ENCODE data around the gene SCO2.

SCO2 gene

GRCh38 chr22:50500452-50500851, 24.9 kb downstream of the SCO2 start:
- H3K27ac ChIP-seq (ENCODE audit: low read depth, low read length), result no peak overlapping the region
- H3K27me3 ChIP-seq (ENCODE audit: control insufficient read depth in 1 of 2, insufficient read depth in 2 of 2, low read length in 2 of 2), result no peaks in the 10 kb centered on the region
- H3K4me3 ChIP-seq (ENCODE audit: low read depth in 1 of 2, low read length in 2 of 2), result no peak overlapping the region
- H3K9me3 ChIP-seq (ENCODE audit: control insufficient read depth in 1 of 2, low read length in 2 of 2), result no peaks in the 10 kb centered on the region
- H3K9ac ChIP-seq (ENCODE audit: low read depth in 1 of 2, low read length in 2 of 2), result no peak overlapping the region
- peaks cover 11 to 15% of the 10 kb centered on the region in 2 donors for H3K4me1 ChIP-seq (ENCODE audit: control insufficient read depth in 1 of 2, insufficient read depth in 2 of 2, low read length in 2 of 2)
- peaks cover 6 to 15% of the 10 kb centered on the region in 2 donors for H3K36me3 ChIP-seq (ENCODE audit: control insufficient read depth in 1 of 2, insufficient read depth in 2 of 2, low read length in 2 of 2)

GRCh38 chr22:50498322-50498890, 27.0 kb downstream of the SCO2 start:
- no peak overlapping the region for H3K9ac ChIP-seq (ENCODE audit: low read depth in 1 of 2, low read length in 2 of 2)
- peaks cover 11 to 15% of the 10 kb centered on the region in 2 donors for H3K4me1 ChIP-seq (ENCODE audit: control insufficient read depth in 1 of 2, insufficient read depth in 2 of 2, low read length in 2 of 2)
- H3K4me3 ChIP-seq (ENCODE audit: low read depth in 1 of 2, low read length in 2 of 2), result no peak overlapping the region
- H3K27ac ChIP-seq (ENCODE audit: low read depth, low read length), result no peak overlapping the region
- H3K27me3 ChIP-seq (ENCODE audit: control insufficient read depth in 1 of 2, insufficient read depth in 2 of 2, low read length in 2 of 2), result no peaks in the 10 kb centered on the region
- peaks cover 6 to 8% of the 10 kb centered on the region in 2 donors for H3K36me3 ChIP-seq (ENCODE audit: control insufficient read depth in 1 of 2, insufficient read depth in 2 of 2, low read length in 2 of 2)
- no peaks in the 10 kb centered on the region for H3K9me3 ChIP-seq (ENCODE audit: control insufficient read depth in 1 of 2, low read length in 2 of 2)

- Histone ChIP-seq H3K9me3 (ENCODE audit: control insufficient read depth in 1 of 2, low read length in 2 of 2) (no peaks in the 10 kb centered on the region), H3K4me1 (ENCODE audit: control insufficient read depth in 1 of 2, insufficient read depth in 2 of 2, low read length in 2 of 2) (peaks cover 11 to 15% of the 10 kb centered on the region in 2 donors), H3K9ac (ENCODE audit: low read depth in 1 of 2, low read length in 2 of 2) (no peak overlapping the region), H3K4me3 (ENCODE audit: low read depth in 1 of 2, low read length in 2 of 2) (no peak overlapping the region), H3K36me3 (ENCODE audit: control insufficient read depth in 1 of 2, insufficient read depth in 2 of 2, low read length in 2 of 2) (no peaks in the 10 kb centered on the region), H3K27me3 (ENCODE audit: control insufficient read depth in 1 of 2, insufficient read depth in 2 of 2, low read length in 2 of 2) (no peaks in the 10 kb centered on the region), H3K27ac (ENCODE audit: low read depth, low read length) (no peak overlapping the region)
These were observed 28.3 kb downstream of the SCO2 start for GRCh38 chr22:50497093-50497492.

DNA sequence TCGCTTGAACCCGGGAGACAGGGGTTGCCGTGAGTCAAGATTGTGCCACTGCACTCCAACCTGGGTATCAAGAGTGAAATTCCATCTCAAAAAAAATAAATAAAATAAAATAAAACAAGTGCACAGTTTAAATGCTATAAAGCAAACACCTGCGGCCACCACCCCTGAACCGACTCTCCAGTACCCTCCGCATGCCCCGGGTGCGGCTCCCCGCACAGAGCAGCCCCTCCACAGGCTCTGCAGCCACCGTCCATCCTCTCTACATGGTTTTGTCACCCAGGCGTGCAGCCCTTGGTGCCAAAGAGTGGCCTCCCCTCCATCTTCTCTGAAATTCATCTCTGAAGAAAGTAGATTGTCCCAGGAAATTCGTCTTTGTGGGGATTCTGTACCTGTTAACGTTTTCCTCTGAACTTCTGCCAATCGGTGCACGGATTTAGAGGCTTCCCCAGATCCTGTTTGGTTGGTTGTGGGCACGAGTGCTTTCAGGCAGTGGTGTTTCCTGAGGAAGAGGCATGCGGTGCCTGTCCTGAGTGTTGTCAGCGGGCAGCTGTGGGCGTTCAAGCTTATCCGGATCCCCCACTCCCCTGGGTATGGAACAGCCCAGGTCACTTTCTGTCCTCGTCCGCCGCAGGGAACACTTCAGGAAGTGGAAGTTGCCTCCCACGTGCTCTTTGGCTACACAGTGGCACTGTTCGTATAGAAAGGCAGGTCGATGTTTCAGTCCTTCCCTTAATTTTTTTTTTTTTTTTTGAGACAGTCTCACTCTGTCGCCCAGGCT, 34.7 kb downstream of the SCO2 start:
- Histone ChIP-seq H3K9me3 (ENCODE audit: control insufficient read depth in 1 of 2, low read length in 2 of 2) (no peaks in the 10 kb centered on the region), H3K4me3 (ENCODE audit: low read depth in 1 of 2, low read length in 2 of 2) (no peak overlapping the region), H3K9ac (ENCODE audit: low read depth in 1 of 2, low read length in 2 of 2) (no peak overlapping the region), H3K27me3 (ENCODE audit: control insufficient read depth in 1 of 2, insufficient read depth in 2 of 2, low read length in 2 of 2) (no peaks in the 10 kb centered on the region), H3K36me3 (ENCODE audit: control insufficient read depth in 1 of 2, insufficient read depth in 2 of 2, low read length in 2 of 2) (no peaks in the 10 kb centered on the region), H3K4me1 (ENCODE audit: control insufficient read depth in 1 of 2, insufficient read depth in 2 of 2, low read length in 2 of 2) (peaks cover 3 to 4% of the 10 kb centered on the region in 2 donors), H3K27ac (ENCODE audit: low read depth, low read length) (no peak overlapping the region)

DNA sequence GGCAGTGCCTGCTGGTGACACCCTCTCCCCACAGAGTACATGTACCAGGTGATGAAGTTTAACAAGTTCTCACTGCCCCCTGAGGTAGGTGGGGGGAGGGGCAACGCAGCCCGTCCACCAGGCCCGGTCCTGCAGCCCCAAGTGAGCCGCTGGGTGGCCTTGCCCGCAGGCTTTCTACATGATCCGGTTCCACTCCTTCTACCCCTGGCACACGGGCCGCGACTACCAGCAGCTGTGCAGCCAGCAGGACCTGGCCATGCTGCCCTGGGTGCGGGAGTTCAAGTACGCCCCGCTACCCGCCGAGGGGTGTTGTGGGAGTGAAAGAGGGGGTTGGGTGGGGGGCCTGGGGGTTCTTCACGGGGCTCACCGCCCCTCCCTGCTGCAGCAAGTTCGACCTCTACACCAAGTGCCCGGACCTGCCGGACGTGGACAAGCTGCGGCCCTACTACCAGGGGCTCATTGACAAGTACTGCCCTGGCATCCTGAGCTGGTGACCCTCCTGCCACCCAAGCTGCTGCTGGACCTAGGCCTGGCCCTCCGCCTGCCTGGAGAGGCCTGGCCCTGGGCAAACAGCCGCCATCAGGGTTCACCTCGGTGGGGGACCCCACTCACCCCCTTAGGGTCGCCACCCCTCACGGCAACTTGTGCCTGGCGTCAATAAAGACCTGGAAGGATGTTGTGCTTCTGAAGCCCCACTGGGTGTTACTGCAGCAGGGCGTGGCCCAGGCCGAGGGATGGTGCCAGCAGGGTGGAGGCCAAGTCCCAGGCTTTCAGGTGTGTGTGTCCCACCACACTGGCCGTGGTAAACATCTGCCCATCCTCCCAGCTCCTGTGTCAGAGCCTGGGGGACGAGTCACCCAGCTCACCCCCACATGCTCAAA, 35.8 kb downstream of the SCO2 start:
- no peaks in the 10 kb centered on the region for H3K9me3 ChIP-seq (ENCODE audit: control insufficient read depth in 1 of 2, low read length in 2 of 2)
- no peak overlapping the region for H3K9ac ChIP-seq (ENCODE audit: low read depth in 1 of 2, low read length in 2 of 2)
- no peak overlapping the region for H3K27ac ChIP-seq (ENCODE audit: low read depth, low read length)
- H3K4me1 ChIP-seq (ENCODE audit: control insufficient read depth in 1 of 2, insufficient read depth in 2 of 2, low read length in 2 of 2), result peaks cover 11 to 13% of the 10 kb centered on the region in 2 donors
- no peak overlapping the region for H3K4me3 ChIP-seq (ENCODE audit: low read depth in 1 of 2, low read length in 2 of 2)
- no peaks in the 10 kb centered on the region for H3K36me3 ChIP-seq (ENCODE audit: control insufficient read depth in 1 of 2, insufficient read depth in 2 of 2, low read length in 2 of 2)
- no peaks in the 10 kb centered on the region for H3K27me3 ChIP-seq (ENCODE audit: control insufficient read depth in 1 of 2, insufficient read depth in 2 of 2, low read length in 2 of 2)

DNA sequence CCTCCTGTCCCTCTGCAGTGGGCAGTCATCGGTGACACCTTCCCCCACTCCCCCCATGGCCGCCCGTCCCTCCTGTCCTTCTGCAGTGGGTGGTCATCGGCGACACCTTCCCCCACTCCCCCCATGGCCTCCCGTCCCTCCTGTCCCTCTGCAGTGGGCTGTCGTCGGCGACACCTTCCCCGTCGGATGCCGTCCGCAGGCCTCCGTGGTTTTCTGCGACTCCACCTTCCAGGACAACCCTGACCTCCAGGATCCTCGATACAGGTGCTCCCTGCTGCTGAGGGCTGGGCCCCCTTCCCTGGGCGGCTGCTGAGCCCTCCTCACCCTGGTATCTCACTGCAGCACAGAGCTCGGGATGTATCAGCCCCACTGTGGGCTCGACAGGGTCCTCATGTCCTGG, 36.5 kb downstream of the SCO2 start:
- no peak overlapping the region for H3K4me3 ChIP-seq (ENCODE audit: low read depth in 1 of 2, low read length in 2 of 2)
- H3K4me1 ChIP-seq (ENCODE audit: control insufficient read depth in 1 of 2, insufficient read depth in 2 of 2, low read length in 2 of 2), result peaks cover 18 to 20% of the 10 kb centered on the region in 2 donors
- no peaks in the 10 kb centered on the region for H3K27me3 ChIP-seq (ENCODE audit: control insufficient read depth in 1 of 2, insufficient read depth in 2 of 2, low read length in 2 of 2)

GRCh38 chr22:50488006-50488677, 37.3 kb downstream of the SCO2 start:
- peaks cover 20 to 27% of the 10 kb centered on the region in 2 donors for H3K4me1 ChIP-seq (ENCODE audit: control insufficient read depth in 1 of 2, insufficient read depth in 2 of 2, low read length in 2 of 2)
- no peaks in the 10 kb centered on the region for H3K36me3 ChIP-seq (ENCODE audit: control insufficient read depth in 1 of 2, insufficient read depth in 2 of 2, low read length in 2 of 2)
- H3K9ac ChIP-seq (ENCODE audit: low read depth in 1 of 2, low read length in 2 of 2), result no peak overlapping the region
- no peak overlapping the region for H3K27ac ChIP-seq (ENCODE audit: low read depth, low read length)
- H3K4me3 ChIP-seq (ENCODE audit: low read depth in 1 of 2, low read length in 2 of 2), result no peak overlapping the region
- H3K9me3 ChIP-seq (ENCODE audit: control insufficient read depth in 1 of 2, low read length in 2 of 2), result no peaks in the 10 kb centered on the region
- H3K27me3 ChIP-seq (ENCODE audit: control insufficient read depth in 1 of 2, insufficient read depth in 2 of 2, low read length in 2 of 2), result peaks cover 0 to under 1% of the 10 kb centered on the region in 2 donors

More for the DNA sequence above, 36.5 kb downstream of the SCO2 start:
- no peaks in the 10 kb centered on the region for H3K9me3 ChIP-seq (ENCODE audit: control insufficient read depth in 1 of 2, low read length in 2 of 2)
- no peak overlapping the region for H3K9ac ChIP-seq (ENCODE audit: low read depth in 1 of 2, low read length in 2 of 2)
- H3K27ac ChIP-seq (ENCODE audit: low read depth, low read length), result no peak overlapping the region
- H3K36me3 ChIP-seq (ENCODE audit: control insufficient read depth in 1 of 2, insufficient read depth in 2 of 2, low read length in 2 of 2), result no peaks in the 10 kb centered on the region

DNA sequence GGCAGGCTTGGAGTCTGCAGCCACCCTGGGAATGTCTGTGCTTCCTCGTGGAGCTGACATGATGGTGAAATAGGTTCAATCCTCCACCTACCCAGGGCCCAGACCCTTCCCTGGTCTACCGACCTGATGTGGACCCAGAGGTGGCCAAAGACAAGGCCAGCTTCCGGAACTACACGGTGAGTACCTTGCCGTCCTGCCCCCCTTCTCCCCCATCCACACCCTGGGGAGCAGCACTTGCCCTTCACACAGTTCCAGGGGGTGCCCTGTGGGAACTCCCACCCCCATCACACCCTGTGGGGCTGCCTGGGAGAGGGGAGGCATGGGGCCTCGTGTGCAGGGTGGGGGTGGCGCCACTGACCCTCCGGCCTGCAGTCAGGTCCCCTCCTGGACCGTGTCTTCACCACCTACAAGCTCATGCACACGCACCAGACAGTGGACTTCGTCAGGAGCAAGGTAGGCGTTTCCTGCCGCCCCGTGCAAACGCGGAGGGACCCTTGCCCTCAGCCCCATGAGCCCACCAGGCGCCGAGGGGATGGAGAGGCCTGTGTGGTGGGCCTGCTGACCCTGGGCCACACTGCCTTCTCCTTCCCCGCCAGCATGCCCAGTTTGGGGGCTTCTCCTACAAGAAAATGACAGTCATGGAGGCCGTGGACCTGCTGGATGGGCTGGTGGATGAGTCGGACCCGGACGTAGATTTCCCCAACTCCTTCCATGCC, 38.0 kb downstream of the SCO2 start:
- Histone ChIP-seq H3K27me3 (ENCODE audit: control insufficient read depth in 1 of 2, insufficient read depth in 2 of 2, low read length in 2 of 2) (peaks cover 0 to 5% of the 10 kb centered on the region in 2 donors), H3K4me1 (ENCODE audit: control insufficient read depth in 1 of 2, insufficient read depth in 2 of 2, low read length in 2 of 2) (peaks cover 20 to 34% of the 10 kb centered on the region in 2 donors), H3K9me3 (ENCODE audit: control insufficient read depth in 1 of 2, low read length in 2 of 2) (no peaks in the 10 kb centered on the region), H3K9ac (ENCODE audit: low read depth in 1 of 2, low read length in 2 of 2) (no peak overlapping the region), H3K27ac (ENCODE audit: low read depth, low read length) (no peak overlapping the region), H3K36me3 (ENCODE audit: control insufficient read depth in 1 of 2, insufficient read depth in 2 of 2, low read length in 2 of 2) (no peaks in the 10 kb centered on the region), H3K4me3 (ENCODE audit: low read depth in 1 of 2, low read length in 2 of 2) (no peak overlapping the region)

DNA sequence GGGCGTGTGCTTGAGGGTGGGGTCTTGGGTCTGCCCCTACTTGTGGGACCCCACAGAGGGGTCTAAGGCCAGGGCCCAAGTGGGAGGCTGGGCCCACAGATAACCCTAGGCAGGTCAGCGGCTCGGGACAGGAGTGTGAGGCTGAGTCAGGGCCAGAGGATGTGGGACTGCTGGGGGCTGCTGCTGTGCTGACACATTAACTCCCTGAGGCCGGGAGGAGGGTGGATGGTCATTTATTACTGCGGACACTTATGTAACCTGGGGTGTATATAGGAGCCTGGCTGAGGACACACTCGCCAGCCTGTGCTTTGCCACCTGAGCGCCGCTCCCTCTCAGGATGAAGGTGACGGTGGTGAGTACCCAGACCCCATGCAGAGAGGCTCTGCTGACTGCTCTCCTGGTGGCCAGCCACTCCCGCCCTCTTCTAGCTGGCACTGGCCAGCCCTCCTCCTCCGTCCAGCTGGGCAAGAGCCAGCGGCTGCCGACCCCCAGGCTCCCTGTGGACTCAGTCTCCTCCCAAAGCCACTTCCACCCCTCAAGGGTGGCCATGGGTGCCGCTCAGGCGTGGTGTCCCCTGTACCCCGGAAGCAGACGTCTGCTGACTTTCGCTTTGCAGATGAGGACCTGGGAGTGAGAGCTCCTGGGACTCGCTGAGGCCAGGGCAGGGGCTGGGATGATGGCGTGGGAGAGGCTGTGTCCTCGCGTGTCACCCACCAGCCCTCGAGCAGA, 38.7 kb downstream of the SCO2 start, which contains the start of gene MIOX:
TSS of gene MIOX (plus strand) at position 299 of the 729 bp plus-strand sequence. CDS start at position 338, 39 bp downstream.
- Histone ChIP-seq H3K9ac (ENCODE audit: low read depth in 1 of 2, low read length in 2 of 2) (peak within 1 kb of the TSS in 1 of 2 donors; percentile 18), H3K9me3 (ENCODE audit: control insufficient read depth in 1 of 2, low read length in 2 of 2) (no peaks in the 10 kb centered on the region), H3K36me3 (ENCODE audit: control insufficient read depth in 1 of 2, insufficient read depth in 2 of 2, low read length in 2 of 2) (no peaks in the 10 kb centered on the region), H3K27me3 (ENCODE audit: control insufficient read depth in 1 of 2, insufficient read depth in 2 of 2, low read length in 2 of 2) (peaks cover 5 to 6% of the 10 kb centered on the region in 2 donors), H3K27ac (ENCODE audit: low read depth, low read length) (no peak within 1 kb of the TSS), H3K4me3 (ENCODE audit: low read depth in 1 of 2, low read length in 2 of 2) (no peak within 1 kb of the TSS), H3K4me1 (ENCODE audit: control insufficient read depth in 1 of 2, insufficient read depth in 2 of 2, low read length in 2 of 2) (peaks cover 25 to 41% of the 10 kb centered on the region in 2 donors)

Measured in duodenal mucosa (tissue), 2 donors.